Astrocyte (in vitro differentiated cells and primary cell): Measurements from ENCODE around the gene KLC4.

ENCODE experiments used
- EZH2 ChIP-seq: IDR thresholded peaks from 2 replicates; pipeline ENCODE4 v1.6.1; 2012; ENCODE audit warnings: mild to moderate bottlenecking, low read length, inconsistent platforms; ENCODE audit not compliant: insufficient read depth
- TF ChIP-seq, protein P1 (sequence below): IDR thresholded peaks from 2 replicates; pipeline ENCODE4 v1.5.1; 2011; ENCODE audit warnings: low read depth, mild to moderate bottlenecking, inconsistent platforms, low read length, moderate library complexity; ENCODE audit not compliant: insufficient read depth

DNA sequence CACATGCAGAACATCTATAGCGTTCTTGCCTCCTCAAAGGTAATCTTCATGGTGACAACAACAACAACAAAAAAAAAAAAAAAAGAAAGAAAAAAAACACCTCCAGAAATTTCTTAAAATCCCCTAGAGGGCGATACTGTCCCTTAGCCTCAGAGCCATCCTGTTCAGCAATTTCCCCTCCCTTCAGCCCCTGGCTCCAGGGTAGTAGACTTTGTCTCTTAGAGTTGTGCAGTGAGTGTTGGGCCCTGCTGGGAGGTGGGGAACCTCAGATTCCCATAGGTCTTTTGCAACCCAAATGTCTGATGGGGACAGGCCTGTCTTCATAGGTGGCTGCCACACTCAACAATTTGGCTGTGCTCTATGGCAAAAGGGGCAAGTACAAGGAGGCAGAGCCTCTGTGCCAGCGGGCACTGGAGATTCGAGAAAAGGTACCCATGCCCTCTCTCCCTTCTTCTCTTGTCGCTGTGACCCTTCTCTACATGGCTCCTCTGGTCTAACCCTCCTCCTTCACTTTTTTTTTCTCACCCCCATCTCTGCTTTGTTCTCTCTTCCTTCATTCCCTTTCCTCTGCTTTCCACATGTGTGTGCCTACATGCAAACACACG, 10.7 kb downstream of the KLC4 start:
- TF ChIP-seq, protein P1, sequence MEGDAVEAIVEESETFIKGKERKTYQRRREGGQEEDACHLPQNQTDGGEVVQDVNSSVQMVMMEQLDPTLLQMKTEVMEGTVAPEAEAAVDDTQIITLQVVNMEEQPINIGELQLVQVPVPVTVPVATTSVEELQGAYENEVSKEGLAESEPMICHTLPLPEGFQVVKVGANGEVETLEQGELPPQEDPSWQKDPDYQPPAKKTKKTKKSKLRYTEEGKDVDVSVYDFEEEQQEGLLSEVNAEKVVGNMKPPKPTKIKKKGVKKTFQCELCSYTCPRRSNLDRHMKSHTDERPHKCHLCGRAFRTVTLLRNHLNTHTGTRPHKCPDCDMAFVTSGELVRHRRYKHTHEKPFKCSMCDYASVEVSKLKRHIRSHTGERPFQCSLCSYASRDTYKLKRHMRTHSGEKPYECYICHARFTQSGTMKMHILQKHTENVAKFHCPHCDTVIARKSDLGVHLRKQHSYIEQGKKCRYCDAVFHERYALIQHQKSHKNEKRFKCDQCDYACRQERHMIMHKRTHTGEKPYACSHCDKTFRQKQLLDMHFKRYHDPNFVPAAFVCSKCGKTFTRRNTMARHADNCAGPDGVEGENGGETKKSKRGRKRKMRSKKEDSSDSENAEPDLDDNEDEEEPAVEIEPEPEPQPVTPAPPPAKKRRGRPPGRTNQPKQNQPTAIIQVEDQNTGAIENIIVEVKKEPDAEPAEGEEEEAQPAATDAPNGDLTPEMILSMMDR: peak; percentile 68
- no peak for TF ChIP-seq EZH2
